Measurements from ENCODE around the gene CATSPERD.
A peak's percentile ranks its signal among the peaks of the same experiment; 100 is the strongest.

The CATSPERD gene

GRCh38 chr19:5703819-5704818, 16.3 kb upstream of the CATSPERD start:
- no peaks in the 10 kb centered on the region for H3K4me1 Mint-ChIP-seq (ENCODE audit: low read depth)
- H3K36me3 Mint-ChIP-seq (ENCODE audit: low read depth), result peaks cover 86% of the 10 kb centered on the region
- no peaks in the 10 kb centered on the region for H3K27me3 Mint-ChIP-seq
- H3K27ac Mint-ChIP-seq, result peak overlapping the region; percentile 33
- no peaks in the 10 kb centered on the region for H3K9me3 Mint-ChIP-seq
- peak; percentile 31 for DNase-seq
- H3K4me3 Mint-ChIP-seq, result no peak overlapping the region

DNA sequence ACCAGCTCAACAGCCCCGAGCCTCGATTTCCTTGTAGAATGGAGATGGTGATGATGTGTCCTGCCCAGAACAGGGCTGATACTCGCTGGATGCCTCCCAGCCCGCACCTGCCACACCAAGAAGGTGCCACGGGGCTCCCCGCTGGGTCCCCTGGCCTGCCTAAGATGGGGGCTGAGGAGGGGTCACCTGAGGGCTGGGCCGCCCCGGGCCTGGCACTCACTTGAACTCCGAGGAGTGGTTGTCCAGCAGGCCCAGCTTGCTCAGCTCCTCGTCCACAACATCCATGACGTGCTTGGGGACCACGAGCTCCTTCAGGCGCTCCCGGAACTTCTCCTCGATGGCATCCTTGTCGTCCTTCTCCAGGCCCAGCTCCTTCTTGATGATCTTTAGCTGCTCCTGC, 14.9 kb upstream of the CATSPERD start:
- Mint-ChIP-seq H3K4me3 (no peak overlapping the region), H3K36me3 (ENCODE audit: low read depth) (peaks cover 88% of the 10 kb centered on the region), H3K27ac (no peak overlapping the region), H3K9me3 (no peaks in the 10 kb centered on the region), H3K27me3 (no peaks in the 10 kb centered on the region), H3K4me1 (ENCODE audit: low read depth) (no peaks in the 10 kb centered on the region)
- peak; percentile 31 for DNase-seq

DNA sequence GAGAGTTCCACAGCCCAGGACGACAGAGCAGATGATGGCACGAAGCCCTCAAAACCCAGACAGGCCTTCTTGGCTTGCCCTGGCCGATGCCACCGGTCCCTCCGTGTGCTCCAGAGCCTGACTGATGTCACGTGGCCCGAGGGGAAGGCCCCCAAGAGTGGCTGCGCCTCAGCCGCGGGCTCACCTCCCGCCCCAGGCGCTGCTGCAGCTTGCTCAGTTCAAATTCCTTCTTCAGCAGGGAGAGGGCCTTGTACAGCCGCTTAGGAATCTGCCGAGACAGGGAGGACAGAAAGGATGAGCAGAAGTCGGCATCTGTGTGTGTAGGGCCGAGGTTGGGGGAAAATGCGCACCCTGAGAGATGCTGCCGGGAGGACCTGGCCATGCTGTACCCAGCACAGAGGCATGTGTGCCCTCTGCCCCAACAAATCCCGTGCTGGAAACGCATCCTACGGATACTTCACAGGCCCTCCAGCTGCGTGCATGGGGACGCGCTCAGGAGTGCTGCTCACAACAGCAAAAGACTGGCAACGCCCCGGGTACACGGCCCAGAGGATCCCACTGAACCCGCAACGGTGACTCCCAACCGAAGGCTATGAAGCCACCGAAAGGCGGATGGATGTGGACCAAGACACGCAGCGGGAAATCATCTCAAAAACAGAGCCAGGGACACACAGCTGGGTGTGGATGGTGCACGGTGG, 13.4 kb upstream of the CATSPERD start:
- peaks cover 90% of the 10 kb centered on the region for H3K36me3 Mint-ChIP-seq (ENCODE audit: low read depth)
- no peaks in the 10 kb centered on the region for H3K27me3 Mint-ChIP-seq
- no peak for DNase-seq

DNA sequence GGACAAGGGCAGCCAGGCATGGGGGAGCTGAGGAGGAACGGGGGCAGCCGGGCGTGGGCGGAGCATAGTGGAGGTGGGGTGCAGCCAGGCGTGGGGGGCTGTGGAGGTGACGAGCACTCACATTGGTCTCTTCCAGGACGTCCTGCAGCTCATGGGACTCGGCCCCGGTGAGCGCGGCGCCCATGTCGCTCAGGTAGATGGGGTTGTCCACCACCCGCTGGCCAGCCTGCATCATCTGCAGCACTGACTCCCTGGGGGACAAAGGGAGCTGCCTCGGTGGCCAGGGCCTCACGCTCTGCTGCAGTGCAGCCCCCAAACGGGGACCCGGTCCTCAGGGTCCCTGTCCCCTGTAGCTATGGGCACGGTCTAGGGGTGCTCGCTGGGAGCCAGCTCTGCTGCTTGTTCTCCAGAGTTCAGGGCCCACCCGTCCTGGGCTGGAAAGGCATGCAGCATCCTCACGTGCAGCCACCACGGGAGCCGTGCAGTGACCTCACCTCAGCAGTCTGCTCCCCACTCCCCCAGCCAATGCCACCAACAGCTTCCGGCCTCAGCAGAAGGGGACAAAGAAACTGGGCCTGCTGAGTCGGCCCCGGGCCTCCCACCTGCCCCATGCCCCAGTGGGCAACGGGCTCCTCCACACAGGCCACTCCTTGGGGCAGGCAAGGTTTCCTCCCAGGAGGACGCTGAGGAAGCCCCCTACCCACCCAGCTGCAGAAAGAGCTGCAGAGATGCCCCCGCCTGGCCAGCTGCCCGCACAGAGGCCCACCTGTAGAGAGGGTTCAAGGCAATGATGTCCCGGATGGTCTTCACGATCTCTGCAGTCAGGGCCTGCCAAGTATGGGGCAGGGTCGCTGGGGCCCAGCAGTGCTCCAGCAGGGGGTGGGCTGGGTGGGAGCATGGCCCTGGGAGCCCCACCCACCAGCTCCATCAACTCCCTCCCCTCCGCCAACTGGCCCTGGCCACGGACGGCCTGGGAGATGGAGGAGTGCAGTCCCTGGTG, 12.6 kb upstream of the CATSPERD start:
- peak overlapping the region; percentile 29 for H3K27ac Mint-ChIP-seq
- H3K27me3 Mint-ChIP-seq, result no peaks in the 10 kb centered on the region
- no peak for DNase-seq
- H3K36me3 Mint-ChIP-seq (ENCODE audit: low read depth), result peaks cover 95% of the 10 kb centered on the region
- H3K4me1 Mint-ChIP-seq (ENCODE audit: low read depth), result no peaks in the 10 kb centered on the region
- H3K9me3 Mint-ChIP-seq, result no peaks in the 10 kb centered on the region
- H3K4me3 Mint-ChIP-seq, result no peak overlapping the region

More for the DNA sequence above, 13.4 kb upstream of the CATSPERD start:
- Mint-ChIP-seq H3K4me1 (ENCODE audit: low read depth) (no peaks in the 10 kb centered on the region), H3K27ac (peak overlapping the region; percentile 29), H3K9me3 (no peaks in the 10 kb centered on the region), H3K4me3 (no peak overlapping the region)

DNA sequence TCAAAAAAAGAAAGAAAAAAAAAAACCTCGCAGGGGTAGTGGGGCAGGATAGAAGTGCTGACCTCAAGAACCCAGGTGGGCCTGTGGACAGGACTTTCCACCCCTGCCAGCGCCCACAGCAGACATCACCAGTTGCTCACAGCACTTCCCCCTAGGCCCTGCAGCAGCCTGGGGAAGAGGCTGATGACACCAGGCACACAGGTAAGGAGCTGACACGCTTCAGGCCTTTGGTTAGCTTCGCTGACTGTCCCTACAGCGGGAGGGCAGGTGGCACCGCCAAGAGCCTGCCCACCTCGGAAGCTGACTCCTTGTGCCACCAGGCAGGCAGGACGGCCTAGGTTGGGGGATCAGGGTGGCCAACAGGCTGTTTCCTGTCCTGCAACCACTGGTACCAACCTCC, 9.4 kb upstream of the CATSPERD start:
- H3K27me3 Mint-ChIP-seq, result no peaks in the 10 kb centered on the region
- H3K36me3 Mint-ChIP-seq (ENCODE audit: low read depth), result peaks cover 90% of the 10 kb centered on the region
- no peaks in the 10 kb centered on the region for H3K9me3 Mint-ChIP-seq
- DNase-seq, result no peak
- peaks cover 7% of the 10 kb centered on the region for H3K4me1 Mint-ChIP-seq (ENCODE audit: low read depth)
- H3K4me3 Mint-ChIP-seq, result no peak overlapping the region
- H3K27ac Mint-ChIP-seq, result no peak overlapping the region

DNA sequence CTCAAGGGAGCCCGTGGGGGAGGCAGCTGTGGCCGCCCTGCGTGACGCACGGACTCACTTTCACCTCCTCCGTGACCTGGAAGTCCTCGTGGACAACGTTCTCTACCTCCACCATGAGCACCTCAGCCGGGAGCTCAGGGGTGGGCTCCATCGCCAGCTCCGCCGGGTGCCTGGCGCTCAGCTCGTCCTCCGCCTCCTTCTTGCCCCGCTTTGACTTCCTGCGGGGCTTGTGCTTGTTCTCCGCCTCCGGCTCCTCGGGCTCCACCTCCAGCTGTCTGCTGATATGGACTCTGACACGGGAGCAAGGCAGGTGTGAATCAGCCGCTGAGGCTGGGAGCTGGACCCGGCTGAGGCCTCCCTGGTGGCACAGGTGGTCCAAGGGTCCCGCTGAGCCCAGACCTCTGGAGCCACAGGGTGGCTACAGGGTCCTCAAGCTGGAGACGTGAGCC, 8.7 kb upstream of the CATSPERD start:
- Mint-ChIP-seq H3K4me1 (ENCODE audit: low read depth) (peaks cover 13% of the 10 kb centered on the region), H3K4me3 (no peak overlapping the region), H3K27ac (no peak overlapping the region), H3K9me3 (no peaks in the 10 kb centered on the region), H3K36me3 (ENCODE audit: low read depth) (peaks cover 89% of the 10 kb centered on the region), H3K27me3 (no peaks in the 10 kb centered on the region)
- DNase-seq, result no peak

GRCh38 chr19:5713228-5713627, 7.2 kb upstream of the CATSPERD start:
- Mint-ChIP-seq H3K36me3 (ENCODE audit: low read depth) (peaks cover 90% of the 10 kb centered on the region), H3K27me3 (no peaks in the 10 kb centered on the region), H3K27ac (no peak overlapping the region), H3K4me1 (ENCODE audit: low read depth) (peaks cover 26% of the 10 kb centered on the region), H3K4me3 (no peak overlapping the region), H3K9me3 (no peaks in the 10 kb centered on the region)
- DNase-seq, result no peak

DNA sequence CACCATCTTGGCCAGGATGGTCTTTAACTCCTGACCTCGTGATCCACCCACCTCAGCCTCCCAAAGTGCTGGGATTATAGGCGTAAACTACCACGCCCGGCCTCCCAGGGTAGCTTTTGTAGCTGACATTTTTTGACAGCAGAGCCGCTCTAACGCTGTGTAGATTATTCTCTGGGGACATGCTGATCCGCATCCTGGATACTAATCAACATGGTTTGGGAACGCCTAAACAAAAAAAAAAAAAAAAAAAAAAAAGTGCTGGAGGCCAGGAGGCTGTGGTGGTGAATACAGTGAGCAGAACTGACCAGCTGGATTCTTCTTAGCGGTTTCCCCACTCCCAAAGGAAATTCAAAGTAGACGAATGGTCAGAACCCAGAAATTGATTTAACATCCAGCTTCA, 5.6 kb upstream of the CATSPERD start:
- peaks cover 91% of the 10 kb centered on the region for H3K36me3 Mint-ChIP-seq (ENCODE audit: low read depth)
- no peaks in the 10 kb centered on the region for H3K9me3 Mint-ChIP-seq
- H3K27ac Mint-ChIP-seq, result no peak overlapping the region
- no peak for DNase-seq
- no peak overlapping the region for H3K4me3 Mint-ChIP-seq
- peaks cover 30% of the 10 kb centered on the region for H3K4me1 Mint-ChIP-seq (ENCODE audit: low read depth)
- H3K27me3 Mint-ChIP-seq, result no peaks in the 10 kb centered on the region

GRCh38 chr19:5717215-5717935, 3.1 kb upstream of the CATSPERD start:
- Mint-ChIP-seq H3K27me3 (no peaks in the 10 kb centered on the region), H3K4me3 (peak overlapping the region; percentile 97), H3K9me3 (no peaks in the 10 kb centered on the region), H3K36me3 (ENCODE audit: low read depth) (peaks cover 68% of the 10 kb centered on the region), H3K27ac (peak overlapping the region; percentile 100), H3K4me1 (ENCODE audit: low read depth) (peaks cover 35% of the 10 kb centered on the region)
- DNase-seq, result no peak

- H3K27me3 Mint-ChIP-seq, result no peaks in the 10 kb centered on the region
- H3K27ac Mint-ChIP-seq, result peak overlapping the region; percentile 100
- H3K36me3 Mint-ChIP-seq (ENCODE audit: low read depth), result peaks cover 60% of the 10 kb centered on the region
- no peaks in the 10 kb centered on the region for H3K9me3 Mint-ChIP-seq
- peak overlapping the region; percentile 97 for H3K4me3 Mint-ChIP-seq
- H3K4me1 Mint-ChIP-seq (ENCODE audit: low read depth), result peaks cover 35% of the 10 kb centered on the region
- DNase-seq, result peak; percentile 74
These were observed 2.3 kb upstream of the CATSPERD start for GRCh38 chr19:5718037-5718578.

DNA sequence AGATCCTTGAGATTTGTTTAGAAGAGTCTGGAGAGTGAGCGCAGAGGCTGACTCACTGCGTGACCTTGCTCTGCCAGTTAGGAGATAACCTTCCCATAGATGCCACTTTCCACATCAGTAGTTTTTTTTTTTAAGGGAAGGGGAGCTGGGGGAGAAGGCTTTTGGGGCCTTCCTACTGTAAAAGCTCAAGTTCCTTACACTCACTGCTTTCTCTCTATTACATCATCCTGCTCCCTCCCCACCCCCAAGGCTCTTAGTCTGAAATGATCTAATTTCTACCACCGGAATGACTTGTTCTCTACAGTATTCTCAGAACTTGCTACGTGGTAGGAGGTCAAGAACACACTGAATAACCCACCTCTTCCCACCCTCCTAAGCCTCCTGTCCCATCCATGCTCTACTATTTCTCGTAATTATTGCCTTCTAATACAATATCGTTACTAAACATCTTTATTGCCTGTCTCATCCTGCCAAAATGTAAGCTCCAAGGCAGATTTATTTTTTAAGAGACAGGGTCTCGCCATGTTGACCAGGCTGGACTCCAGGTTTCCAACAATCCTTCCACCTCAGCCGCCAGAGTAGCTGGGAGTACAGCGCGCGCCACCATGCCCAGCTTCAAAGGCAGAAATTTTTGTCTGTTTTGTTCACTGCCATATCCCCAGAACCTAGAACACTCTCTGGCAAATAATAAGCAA, 1.7 kb upstream of the CATSPERD start:
- peak; percentile 56 for DNase-seq
- Mint-ChIP-seq H3K4me1 (ENCODE audit: low read depth) (peaks cover 35% of the 10 kb centered on the region), H3K4me3 (peak overlapping the region; percentile 97), H3K27me3 (no peaks in the 10 kb centered on the region), H3K36me3 (ENCODE audit: low read depth) (peaks cover 54% of the 10 kb centered on the region), H3K27ac (peak overlapping the region; percentile 100), H3K9me3 (no peaks in the 10 kb centered on the region)

GRCh38 chr19:5719274-5719960, 1.0 kb upstream of the CATSPERD start:
- peak overlapping the region; percentile 97 for H3K4me3 Mint-ChIP-seq
- no peaks in the 10 kb centered on the region for H3K27me3 Mint-ChIP-seq
- H3K4me1 Mint-ChIP-seq (ENCODE audit: low read depth), result peaks cover 32% of the 10 kb centered on the region
- H3K9me3 Mint-ChIP-seq, result no peaks in the 10 kb centered on the region
- DNase-seq, result no peak
- H3K27ac Mint-ChIP-seq, result peak overlapping the region; percentile 100
- H3K36me3 Mint-ChIP-seq (ENCODE audit: low read depth), result peaks cover 47% of the 10 kb centered on the region
